Measurements from ENCODE around the gene MAGI1. TPM values are rescaled to one million over a fixed set of nuclear protein-coding genes. Genes with fewer than 3 reads are reported as not detected.
"Not testable (repeated sequence)": the region's sequence is repeated elsewhere in the genome, so short reads cannot be mapped to it uniquely, and the experiment has no call there.

Gene MAGI1
- total and polyA plus RNA-seq, 7 donors, result 10.2 to 54.0 (median 29.8) TPM

DNA sequence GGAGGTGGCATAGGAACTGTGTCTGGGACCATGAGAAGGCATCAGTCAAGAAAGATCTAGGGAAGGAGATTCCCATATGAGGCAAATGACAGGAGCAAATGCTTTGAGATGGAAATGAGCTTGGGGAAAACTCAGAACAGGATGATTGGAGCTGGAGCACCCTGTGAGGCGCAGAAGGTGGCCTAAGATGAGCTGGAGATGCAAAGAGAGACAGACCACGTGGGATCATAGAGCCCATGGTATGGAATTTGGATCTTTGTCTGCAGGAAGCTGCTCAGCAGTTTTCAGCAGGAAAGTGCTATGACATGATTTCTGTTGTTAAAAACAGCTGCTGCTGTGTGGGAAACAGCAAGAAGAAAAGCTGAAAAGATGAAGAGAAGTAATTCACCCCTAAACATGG lies 310.6 kb downstream of the MAGI1 start:
- WGBS, 2 donors, result 46 to 54% methylated on average over 2 of the region's 2 CpGs
- no peak overlapping the region for H3K4me3 ChIP-seq

DNA sequence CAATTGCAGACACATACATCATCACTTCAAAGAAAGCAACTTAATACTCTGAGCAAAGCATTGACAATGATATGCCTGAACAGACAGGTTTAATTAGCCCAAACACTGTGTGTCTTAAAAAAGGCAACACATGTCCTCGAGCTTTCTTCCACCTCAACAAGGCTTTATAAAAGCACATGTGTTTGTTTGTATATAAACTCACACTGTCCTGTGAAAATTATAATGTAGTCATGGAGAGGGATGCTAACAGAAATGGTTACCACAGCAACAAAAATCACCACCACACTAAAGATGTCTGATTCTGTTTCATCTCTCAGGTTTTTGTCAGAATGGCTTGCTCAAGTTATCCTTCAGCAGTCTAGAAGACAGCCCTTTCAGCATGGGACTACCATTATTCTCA lies 314.7 kb downstream of the MAGI1 start:
- intact Hi-C loops (cut with DNase I), result no loop called here
- WGBS, 2 donors, result 79 to 80% methylated on average over 1 of the region's 1 CpG
- Histone ChIP-seq H3K4me3 (no peak overlapping the region), H3K4me1 (no peaks in the 10 kb centered on the region), H3K27me3 (no peaks in the 10 kb centered on the region), H3K9me3 (no peaks in the 10 kb centered on the region), H3K27ac (no peak overlapping the region), H3K36me3 (no peaks in the 10 kb centered on the region)
- TF ChIP-seq EP300 (IDR thresholded peaks at IDR 0.05) (no peak), POLR2AphosphoS5 (IDR thresholded peaks at IDR 0.05) (no peak), CTCF (IDR thresholded peaks at IDR 0.05) (no peak), POLR2A (IDR thresholded peaks at IDR 0.05) (no peak)
- DNase-seq, result no peak

More for the DNA sequence above, 310.6 kb downstream of the MAGI1 start:
- Histone ChIP-seq H3K9me3 (no peaks in the 10 kb centered on the region), H3K27me3 (no peaks in the 10 kb centered on the region), H3K4me1 (peaks cover 0 to 18% (median 15%) of the 10 kb centered on the region in 4 donors), H3K36me3 (no peaks in the 10 kb centered on the region), H3K27ac (no peak overlapping the region)
- no peak for TF ChIP-seq POLR2AphosphoS5 (IDR thresholded peaks at IDR 0.05)
- TF ChIP-seq CTCF (IDR thresholded peaks at IDR 0.05), result no peak
- no peak for TF ChIP-seq POLR2A (IDR thresholded peaks at IDR 0.05)
- no peak for TF ChIP-seq EP300 (IDR thresholded peaks at IDR 0.05)
- intact Hi-C loops (cut with DNase I), result no loop called here
- DNase-seq, result no peak

GRCh38 chr3:65723011-65723410 lies 315.7 kb downstream of the MAGI1 start:
- Histone ChIP-seq H3K4me3 (no peak overlapping the region), H3K9me3 (no peaks in the 10 kb centered on the region), H3K36me3 (no peaks in the 10 kb centered on the region), H3K4me1 (no peaks in the 10 kb centered on the region), H3K27me3 (no peaks in the 10 kb centered on the region), H3K27ac (no peak overlapping the region)
- TF ChIP-seq POLR2AphosphoS5 (IDR thresholded peaks at IDR 0.05), result no peak
- no peak for TF ChIP-seq POLR2A (IDR thresholded peaks at IDR 0.05)
- no peak for TF ChIP-seq CTCF (IDR thresholded peaks at IDR 0.05)
- TF ChIP-seq EP300 (IDR thresholded peaks at IDR 0.05), result no peak
- DNase-seq, result no peak
- 92 to 94% methylated on average over 3 of the region's 3 CpGs for WGBS, 2 donors
- intact Hi-C loops (cut with DNase I), result no loop called here

DNA sequence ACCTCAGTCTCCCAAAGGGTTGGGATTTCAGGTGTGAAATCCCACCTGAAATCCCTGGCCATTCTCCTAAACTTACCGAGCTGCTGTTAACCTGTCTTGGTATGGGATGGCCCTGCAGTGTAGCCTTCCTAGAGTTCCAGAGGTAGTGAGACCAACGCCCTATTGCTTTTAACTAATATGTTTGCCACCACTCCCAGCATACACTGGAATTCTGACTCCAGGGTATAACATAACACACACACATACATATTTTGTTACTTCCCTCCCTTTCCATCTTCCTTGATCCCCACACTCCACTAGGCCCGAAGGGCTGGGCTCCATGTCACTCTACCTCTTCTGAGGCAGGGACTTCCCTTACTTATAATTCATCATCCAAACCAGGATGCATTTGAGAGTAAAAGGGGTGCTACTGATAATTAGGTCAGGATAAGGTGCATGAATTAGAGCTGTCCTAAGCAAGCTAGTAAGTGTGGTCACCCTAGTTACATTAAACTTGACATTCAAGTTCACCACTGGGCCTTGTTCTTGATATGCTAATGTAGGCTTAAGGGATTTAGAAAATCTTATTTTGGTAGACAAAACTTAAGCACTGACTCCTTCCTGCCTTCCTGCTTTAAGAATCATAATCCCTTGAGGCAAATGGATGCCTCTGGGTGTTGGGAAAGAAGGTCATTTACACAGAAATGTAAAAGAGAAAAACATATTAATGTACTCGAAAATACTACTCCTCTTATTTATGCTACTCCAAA lies 317.6 kb downstream of the MAGI1 start:
- no peaks in the 10 kb centered on the region for H3K36me3 ChIP-seq
- WGBS, 2 donors, result 91 to 93% methylated on average over 4 of the region's 4 CpGs
- H3K9me3 ChIP-seq, result no peaks in the 10 kb centered on the region
- intact Hi-C loops (cut with DNase I), result no loop called here
- no peaks in the 10 kb centered on the region for H3K27me3 ChIP-seq
- H3K4me1 ChIP-seq, result no peaks in the 10 kb centered on the region
- no peak for DNase-seq
- no peak for TF ChIP-seq POLR2AphosphoS5 (IDR thresholded peaks at IDR 0.05)
- no peak for TF ChIP-seq EP300 (IDR thresholded peaks at IDR 0.05)
- TF ChIP-seq CTCF (IDR thresholded peaks at IDR 0.05), result no peak
- no peak for TF ChIP-seq POLR2A (IDR thresholded peaks at IDR 0.05)
- no peak overlapping the region for H3K27ac ChIP-seq
- no peak overlapping the region for H3K4me3 ChIP-seq

GRCh38 chr3:65719639-65720038 lies 319.1 kb downstream of the MAGI1 start:
- WGBS, 2 donors, result 96 to 97% methylated on average over 1 of the region's 1 CpG
- intact Hi-C loops (cut with DNase I); H3K4me3 ChIP-seq: not testable (repeated sequence)

More at GRCh38 chr3:65719639-65720038, 319.1 kb downstream of the MAGI1 start:
- H3K4me1 ChIP-seq, H3K36me3 ChIP-seq, H3K27ac ChIP-seq, H3K27me3 ChIP-seq, H3K9me3 ChIP-seq, DNase-seq: not testable (repeated sequence)
